ENCODE results near the gene MRNIP.

GRCh38 chr5:179802950-179803562, 55.6 kb downstream of the MRNIP start:
- TF ChIP-seq CTCF (optimal IDR thresholded peaks at IDR 0.05 in 1 of 3, IDR thresholded peaks at IDR 0.05 in 1 of 3, conservative IDR thresholded peaks at IDR 0.05 in 1 of 3; ENCODE audit: extremely low read depth in 1 of 3, insufficient read depth in 2 of 3, low read length in 3 of 3) (no peak), EZH2 (IDR thresholded peaks at IDR 0.05; ENCODE audit: low read length) (no peak)
